Mucosa of descending colon (tissue), 3 donors: ENCODE results near the gene ANKRD16. TPM values are rescaled to one million over a fixed set of nuclear protein-coding genes. Genes with fewer than 3 reads are reported as not detected.

Source experiments
- ATAC-seq: fragments of 200-7000 bp; cut with Tn5 transposase; one replicate; pipeline ENCODE4 v1.9.1; 2020; ENCODE audit warnings: mild to moderate bottlenecking, moderate library complexity
- DNase-seq, 3 donors: peaks; one replicate each; pipeline ENCODE4 v3.0.0-alpha.2; 2020
- H3K36me3 ChIP-seq: fragments of 200-600 bp; one replicate; pipeline ENCODE4 v1.8.0; 2021; ENCODE audit warnings: low read depth, mild to moderate bottlenecking
- H3K4me1 ChIP-seq: fragments of 200-600 bp; one replicate; pipeline ENCODE4 v1.8.0; 2021; ENCODE audit warnings: low read depth, mild to moderate bottlenecking
- H3K4me3 ChIP-seq: fragments of 200-600 bp; one replicate; pipeline ENCODE4 v1.8.0; 2021; ENCODE audit warnings: mild to moderate bottlenecking
- H3K9me3 ChIP-seq: fragments of 200-600 bp; one replicate; pipeline ENCODE4 v1.8.0; 2021; ENCODE audit warnings: mild to moderate bottlenecking
- CTCF ChIP-seq: fragments of 200-600 bp; IDR thresholded peaks from one replicate; pipeline ENCODE4 v1.8.0; 2022; ENCODE audit warnings: antibody characterized with exemption, mild to moderate bottlenecking
- intact Hi-C, 2 donors: fragments of 100-400 bp; cut with DNase I in 1 of 2; cut with micrococcal nuclease in 1 of 2; formaldehyde crosslinking; loops; one replicate each; pipeline versions ENCODE4 v1.11.0 to v1.11.1; 2022; cut with DNase I, micrococcal nuclease
- total RNA-seq, 3 donors: library from RNA; stranded (reverse); fragmentation: NEBNext Ultra II Directional in 2 of 3; extraction: Animal tissue kit (Norgen Biotek cat#: 25700) in 2 of 3; gene quantifications; one replicate each; pipeline versions ENCODE4 v1.2.1 to v1.2.4, GENCODE V29; 2021 to 2023
- donor health status: DM: no; HTN: no; CAD: no; lungs with moderate emphysema.
- donor health status: DM: no; HTN: no; CAD: no.
- donor health status: DM: no; HTN: yes; CAD: no.

ANKRD16 gene
- total RNA-seq, 3 donors from 2014 or later: 4.7 to 9.8 (median 7.4) TPM

- TF ChIP-seq CTCF: no peak
- H3K9me3 ChIP-seq: no peaks in the 10 kb centered on the region
- no peaks in the 10 kb centered on the region for H3K36me3 ChIP-seq
- DNase-seq: no peak
- intact Hi-C loops: no loop called here
- no peak overlapping the region for H3K4me3 ChIP-seq
- H3K4me1 ChIP-seq: peaks cover 26% of the 10 kb centered on the region
- no peak for ATAC-seq
Observed at GRCh38 chr10:5893321-5893720, 3.6 kb upstream of the ANKRD16 start.

- Histone ChIP-seq H3K4me3 (no peak overlapping the region), H3K9me3 (no peaks in the 10 kb centered on the region), H3K4me1 (peaks cover 32% of the 10 kb centered on the region), H3K36me3 (no peaks in the 10 kb centered on the region)
- ATAC-seq (no peak), DNase-seq (no peak)
- intact Hi-C loops: no loop called here
- TF ChIP-seq CTCF: no peak
Observed at GRCh38 chr10:5892007-5892406, 2.3 kb upstream of the ANKRD16 start.

GRCh38 chr10:5891009-5891408 lies 1.3 kb upstream of the ANKRD16 start:
- intact Hi-C loops: no loop called here
- Histone ChIP-seq H3K9me3 (no peaks in the 10 kb centered on the region), H3K4me1 (peaks cover 35% of the 10 kb centered on the region), H3K4me3 (peak overlapping the region; percentile 83), H3K36me3 (no peaks in the 10 kb centered on the region)
- ATAC-seq (no peak), DNase-seq (no peak)
- no peak for TF ChIP-seq CTCF

DNA sequence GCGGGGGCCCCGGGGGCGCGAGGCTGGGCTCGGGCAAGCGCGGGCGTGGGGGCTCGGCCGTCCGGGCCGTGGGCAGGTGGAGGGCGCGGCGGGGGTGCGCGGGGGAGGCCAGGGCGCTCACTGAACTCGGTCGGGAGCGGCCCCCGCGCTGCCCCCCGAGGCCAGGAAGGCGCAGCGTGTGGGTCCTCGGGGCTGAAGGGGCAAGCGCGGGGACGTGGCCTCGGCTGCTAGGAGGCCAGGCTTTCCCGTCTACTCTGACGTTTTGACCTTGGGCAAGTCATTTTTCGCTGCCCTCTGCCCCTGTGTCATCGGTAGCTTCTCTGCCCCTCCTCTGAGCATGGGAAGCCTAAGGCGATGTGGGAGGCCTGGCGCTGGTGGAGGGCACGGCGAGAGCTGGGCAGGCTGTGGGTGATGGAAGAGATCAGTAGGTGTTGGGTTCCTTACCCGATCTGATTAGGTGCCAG lies 791 bp upstream of the ANKRD16 start:
- DNase-seq: peak; percentile 47 to 63 (median 62)
- intact Hi-C loops: no loop called here
- Histone ChIP-seq H3K9me3 (no peaks in the 10 kb centered on the region), H3K4me1 (peaks cover 36% of the 10 kb centered on the region), H3K4me3 (peak overlapping the region; percentile 83), H3K36me3 (no peaks in the 10 kb centered on the region)
- ATAC-seq: no peak
- no peak for TF ChIP-seq CTCF

- DNase-seq (peak; percentile 44 to 71 (median 68)), ATAC-seq (peak; percentile 46)
- Histone ChIP-seq H3K36me3 (no peaks in the 10 kb centered on the region), H3K4me3 (peak overlapping the region; percentile 83), H3K4me1 (peaks cover 36% of the 10 kb centered on the region), H3K9me3 (no peaks in the 10 kb centered on the region)
- intact Hi-C loops: no loop called here
- TF ChIP-seq CTCF: no peak
Observed at GRCh38 chr10:5888843-5889623, 660 bp downstream of the ANKRD16 start.
